Activated T-cell treated with anti-CD3 and anti-CD28 coated beads, Interleukin-2, amount 50 U/mL, for 4 hours (primary cell): ENCODE measurements around the gene DCHS1. TPM values are rescaled to one million over a fixed set of nuclear protein-coding genes. Genes with fewer than 3 reads are reported as not detected.

Source experiments
- ATAC-seq, 2 donors: fragments of 200-7000 bp; cut with Tn5 transposase; one replicate each; pipeline ENCODE4 v1.10.0; 2021
- DNase-seq: peaks from one replicate; pipeline ENCODE4 v3.0.0-alpha.2; 2020
- H3K27me3 Mint-ChIP-seq: one replicate; pipeline ENCODE4 v1.8.0; 2021; ENCODE audit warnings: low read depth, mixed read lengths
- H3K36me3 Mint-ChIP-seq: one replicate; pipeline ENCODE4 v1.8.0; 2022; ENCODE audit warnings: mixed read lengths; ENCODE audit not compliant: insufficient read depth
- H3K4me1 Mint-ChIP-seq: one replicate; pipeline ENCODE4 v1.8.0; 2021; ENCODE audit warnings: low read depth, mixed read lengths
- H3K4me3 Mint-ChIP-seq: one replicate; pipeline ENCODE4 v1.8.0; 2021; ENCODE audit warnings: mild to moderate bottlenecking, moderate library complexity, mixed read lengths
- H3K9me3 Mint-ChIP-seq: one replicate; pipeline ENCODE4 v1.8.0; 2021; ENCODE audit warnings: mixed read lengths
- total RNA-seq, 3 donors: library from RNA; stranded (reverse); gene quantifications; one replicate each; pipeline ENCODE4 v1.2.1, GENCODE V29; 2021

DCHS1 gene
- total RNA-seq, 3 donors from 2014 or later, result 0.28 to 0.40 (median 0.33) TPM

DNA sequence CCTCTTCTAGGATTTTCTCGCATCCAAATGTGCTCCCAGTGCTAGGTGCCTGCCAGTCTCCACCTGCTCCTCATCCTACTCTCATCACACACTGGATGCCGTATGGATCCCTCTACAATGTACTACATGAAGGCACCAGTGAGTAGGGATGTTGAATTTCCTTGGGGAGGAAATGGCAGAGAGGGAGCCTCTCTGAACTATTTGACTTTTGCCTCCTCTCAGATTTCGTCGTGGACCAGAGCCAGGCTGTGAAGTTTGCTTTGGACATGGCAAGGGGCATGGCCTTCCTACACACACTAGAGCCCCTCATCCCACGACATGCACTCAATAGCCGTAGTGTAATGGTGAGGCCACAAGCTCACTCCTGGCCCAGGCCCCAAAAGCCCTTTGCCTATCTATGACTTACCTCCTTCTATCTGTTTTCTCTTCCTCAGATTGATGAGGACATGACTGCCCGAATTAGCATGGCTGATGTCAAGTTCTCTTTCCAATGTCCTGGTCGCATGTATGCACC lies 46.0 kb downstream of the DCHS1 start:
- peaks cover 27% of the 10 kb centered on the region for H3K36me3 Mint-ChIP-seq
- H3K9me3 Mint-ChIP-seq, result no peaks in the 10 kb centered on the region
- ATAC-seq, result no peak
- DNase-seq, result no peak
- H3K4me1 Mint-ChIP-seq, result peaks cover 38% of the 10 kb centered on the region
- H3K4me3 Mint-ChIP-seq, result no peak overlapping the region
- no peaks in the 10 kb centered on the region for H3K27me3 Mint-ChIP-seq

DNA sequence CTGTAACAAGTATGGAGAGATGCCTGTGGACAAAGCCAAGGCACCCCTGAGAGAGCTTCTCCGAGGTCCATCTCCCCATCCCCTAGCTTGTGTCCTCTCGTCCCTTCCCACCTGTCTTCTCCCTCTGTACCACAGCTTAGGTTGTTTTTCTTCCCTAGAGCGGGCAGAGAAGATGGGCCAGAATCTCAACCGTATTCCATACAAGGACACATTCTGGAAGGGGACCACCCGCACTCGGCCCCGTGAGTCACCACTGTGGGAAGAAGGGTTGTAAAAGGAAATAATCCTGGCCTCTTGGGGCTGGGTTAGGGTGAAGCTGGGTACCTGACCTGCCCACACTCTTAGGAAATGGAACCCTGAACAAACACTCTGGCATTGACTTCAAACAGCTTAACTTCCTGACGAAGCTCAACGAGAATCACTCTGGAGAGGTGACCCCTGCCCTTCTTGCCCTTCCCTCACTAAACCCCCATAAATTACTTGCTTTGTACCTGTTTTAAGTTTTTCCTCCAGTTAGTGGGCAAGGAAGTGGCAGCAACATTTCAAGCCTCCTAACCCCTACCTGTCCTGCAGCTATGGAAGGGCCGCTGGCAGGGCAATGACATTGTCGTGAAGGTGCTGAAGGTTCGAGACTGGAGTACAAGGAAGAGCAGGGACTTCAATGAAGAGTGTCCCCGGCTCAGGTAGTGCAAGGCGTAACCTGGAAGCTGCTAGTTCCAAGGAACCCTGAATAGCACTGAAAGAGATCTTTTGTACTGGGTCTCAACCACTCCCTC lies 46.7 kb downstream of the DCHS1 start:
- H3K4me3 Mint-ChIP-seq, result no peak overlapping the region
- no peak for DNase-seq

DNA sequence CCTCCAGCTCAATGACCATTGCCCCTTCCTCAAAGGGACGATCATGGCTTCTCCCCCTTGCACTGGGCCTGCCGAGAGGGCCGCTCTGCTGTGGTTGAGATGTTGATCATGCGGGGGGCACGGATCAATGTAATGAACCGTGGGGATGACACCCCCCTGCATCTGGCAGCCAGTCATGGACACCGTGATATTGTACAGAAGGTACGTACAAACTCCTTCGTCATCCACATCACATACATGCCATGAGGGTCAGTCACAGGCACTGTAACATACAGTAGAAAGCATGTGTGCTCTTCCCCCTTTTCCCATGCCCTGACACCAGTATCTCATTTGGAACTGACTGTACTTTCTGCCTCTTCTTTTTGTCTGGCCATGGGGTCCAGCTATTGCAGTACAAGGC lies 47.6 kb downstream of the DCHS1 start:
- Mint-ChIP-seq H3K4me1 (peaks cover 38% of the 10 kb centered on the region), H3K36me3 (peaks cover 27% of the 10 kb centered on the region), H3K27me3 (no peaks in the 10 kb centered on the region), H3K9me3 (no peaks in the 10 kb centered on the region), H3K4me3 (no peak overlapping the region)
- no peak for ATAC-seq
- no peak for DNase-seq

More for the DNA sequence above, 46.7 kb downstream of the DCHS1 start:
- no peak for ATAC-seq
- Mint-ChIP-seq H3K27me3 (no peaks in the 10 kb centered on the region), H3K36me3 (peaks cover 27% of the 10 kb centered on the region), H3K4me1 (peaks cover 38% of the 10 kb centered on the region), H3K9me3 (no peaks in the 10 kb centered on the region)

DNA sequence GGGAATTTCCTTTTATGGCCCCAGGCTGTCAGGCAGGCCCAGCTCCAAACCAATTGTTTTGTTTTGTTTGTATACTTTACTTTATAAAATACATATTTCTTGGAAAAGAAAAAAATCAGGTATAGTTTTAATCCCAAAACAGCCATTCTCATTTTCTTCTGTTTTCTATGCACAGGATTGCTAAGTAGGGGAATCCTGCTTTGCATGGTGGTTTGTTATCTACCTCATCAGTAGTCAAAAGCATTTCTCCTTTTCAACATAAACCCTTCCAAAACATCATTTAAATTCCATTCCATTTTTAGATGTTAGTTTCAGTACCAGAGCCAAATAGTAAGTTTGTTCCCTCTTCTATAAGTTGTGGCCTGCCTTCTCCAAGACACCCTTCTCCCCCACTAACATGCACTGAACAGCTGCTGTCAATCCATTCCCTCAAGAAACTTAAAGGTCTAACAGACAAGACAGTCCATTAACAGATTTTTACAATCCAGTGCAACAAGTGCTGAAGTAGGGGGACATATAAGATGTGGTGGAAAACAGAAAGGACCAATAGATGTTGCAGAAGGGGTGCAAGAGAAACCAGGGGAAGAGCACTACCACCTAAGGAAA lies 48.3 kb downstream of the DCHS1 start:
- peaks cover 38% of the 10 kb centered on the region for H3K4me1 Mint-ChIP-seq
- no peak overlapping the region for H3K4me3 Mint-ChIP-seq
- DNase-seq (no peak), ATAC-seq (no peak)
- no peaks in the 10 kb centered on the region for H3K9me3 Mint-ChIP-seq
- no peaks in the 10 kb centered on the region for H3K27me3 Mint-ChIP-seq
- peaks cover 27% of the 10 kb centered on the region for H3K36me3 Mint-ChIP-seq

DNA sequence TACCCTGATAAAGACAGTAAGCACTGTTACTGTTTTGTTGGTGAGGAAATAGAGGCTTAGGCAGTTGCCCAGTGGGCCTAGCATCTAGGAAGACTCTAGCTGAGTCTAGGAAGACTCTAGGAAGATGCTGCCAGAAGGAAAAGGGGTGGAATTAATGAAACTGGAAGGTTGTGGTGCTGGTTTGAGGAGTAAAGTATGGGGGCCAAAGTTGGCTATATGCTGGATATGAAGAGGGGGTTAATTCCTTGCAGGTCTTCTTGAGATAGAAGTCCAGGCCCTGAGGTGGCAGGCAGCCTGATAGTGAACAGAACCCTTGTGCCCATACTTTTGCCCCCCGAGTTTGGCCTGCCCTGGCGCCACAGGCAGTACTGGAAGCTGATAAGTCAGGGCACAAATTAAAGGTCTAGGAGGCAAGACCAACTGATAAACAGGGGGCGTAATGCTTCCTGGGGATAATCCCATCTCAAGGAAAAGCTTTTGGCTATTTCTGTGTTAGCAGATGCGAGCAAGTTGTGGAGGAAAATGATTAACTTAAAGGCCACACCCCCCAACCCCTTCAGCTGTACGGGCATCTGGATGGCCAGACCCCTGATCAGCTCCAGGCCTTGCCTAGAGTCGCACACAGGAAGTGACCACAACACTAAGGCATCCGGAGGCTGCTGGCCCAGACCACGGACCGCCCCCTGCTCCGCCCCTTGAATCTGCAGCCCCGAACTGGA lies 49.0 kb downstream of the DCHS1 start:
- no peak for ATAC-seq
- Mint-ChIP-seq H3K4me3 (no peak overlapping the region), H3K36me3 (peaks cover 30% of the 10 kb centered on the region)

DNA sequence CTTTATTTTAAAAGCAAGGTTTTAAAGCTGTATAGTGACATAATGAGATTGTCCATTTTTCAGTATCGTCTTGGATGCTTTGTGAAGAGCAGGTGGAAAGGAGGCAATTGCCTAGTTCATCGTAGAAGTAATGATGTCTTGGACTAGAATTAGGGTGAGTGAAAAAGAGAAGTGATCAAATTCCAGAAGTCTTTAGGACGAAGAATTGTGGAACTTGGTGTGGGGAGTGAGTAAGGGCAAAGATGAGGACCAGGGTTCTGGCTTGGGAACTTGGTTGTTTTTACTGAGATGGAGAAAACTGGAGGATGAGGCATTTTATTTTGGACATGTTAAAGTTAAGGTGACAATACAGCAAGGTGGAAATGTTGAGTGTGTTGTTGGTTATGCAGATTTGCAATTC lies 50.8 kb downstream of the DCHS1 start:
- H3K27me3 Mint-ChIP-seq, result no peaks in the 10 kb centered on the region
- H3K9me3 Mint-ChIP-seq, result no peaks in the 10 kb centered on the region
- DNase-seq, result no peak
- peaks cover 21% of the 10 kb centered on the region for H3K4me1 Mint-ChIP-seq
- ATAC-seq, result no peak
- H3K36me3 Mint-ChIP-seq, result peaks cover 26% of the 10 kb centered on the region
- H3K4me3 Mint-ChIP-seq, result no peak overlapping the region

More for the DNA sequence above, 49.0 kb downstream of the DCHS1 start:
- no peak for DNase-seq
- peaks cover 38% of the 10 kb centered on the region for H3K4me1 Mint-ChIP-seq
- H3K9me3 Mint-ChIP-seq, result no peaks in the 10 kb centered on the region
- no peaks in the 10 kb centered on the region for H3K27me3 Mint-ChIP-seq

DNA sequence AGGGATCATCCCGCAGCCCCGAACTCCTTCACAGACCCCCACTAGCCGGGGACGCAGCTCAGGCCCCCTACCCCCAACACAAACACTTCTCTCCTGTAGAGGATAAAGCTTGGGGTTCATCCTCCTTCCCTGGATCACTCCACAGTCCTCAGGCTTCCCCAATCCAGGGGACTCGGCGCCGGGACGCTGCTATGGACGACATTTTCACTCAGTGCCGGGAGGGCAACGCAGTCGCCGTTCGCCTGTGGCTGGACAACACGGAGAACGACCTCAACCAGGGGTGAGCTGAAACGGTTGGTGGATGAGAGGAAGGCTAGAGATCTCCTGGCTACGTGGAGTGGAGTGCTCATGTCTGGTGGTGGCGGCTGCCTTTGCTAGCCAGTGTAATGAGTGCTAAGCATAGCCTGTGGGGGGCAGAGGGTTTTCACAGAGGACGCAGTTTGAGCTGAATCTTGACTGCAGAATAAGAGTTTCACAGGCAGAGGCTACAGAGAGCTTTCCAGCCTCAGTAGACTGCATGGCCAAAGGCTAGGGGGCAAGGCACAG lies 51.5 kb downstream of the DCHS1 start:
- H3K36me3 Mint-ChIP-seq, result peaks cover 25% of the 10 kb centered on the region
- H3K4me3 Mint-ChIP-seq, result no peak overlapping the region
- peaks cover 20% of the 10 kb centered on the region for H3K4me1 Mint-ChIP-seq
- peak; percentile 45 for DNase-seq
- H3K9me3 Mint-ChIP-seq, result no peaks in the 10 kb centered on the region
- H3K27me3 Mint-ChIP-seq, result no peaks in the 10 kb centered on the region
- peak; percentile 46 to 49 for ATAC-seq

DNA sequence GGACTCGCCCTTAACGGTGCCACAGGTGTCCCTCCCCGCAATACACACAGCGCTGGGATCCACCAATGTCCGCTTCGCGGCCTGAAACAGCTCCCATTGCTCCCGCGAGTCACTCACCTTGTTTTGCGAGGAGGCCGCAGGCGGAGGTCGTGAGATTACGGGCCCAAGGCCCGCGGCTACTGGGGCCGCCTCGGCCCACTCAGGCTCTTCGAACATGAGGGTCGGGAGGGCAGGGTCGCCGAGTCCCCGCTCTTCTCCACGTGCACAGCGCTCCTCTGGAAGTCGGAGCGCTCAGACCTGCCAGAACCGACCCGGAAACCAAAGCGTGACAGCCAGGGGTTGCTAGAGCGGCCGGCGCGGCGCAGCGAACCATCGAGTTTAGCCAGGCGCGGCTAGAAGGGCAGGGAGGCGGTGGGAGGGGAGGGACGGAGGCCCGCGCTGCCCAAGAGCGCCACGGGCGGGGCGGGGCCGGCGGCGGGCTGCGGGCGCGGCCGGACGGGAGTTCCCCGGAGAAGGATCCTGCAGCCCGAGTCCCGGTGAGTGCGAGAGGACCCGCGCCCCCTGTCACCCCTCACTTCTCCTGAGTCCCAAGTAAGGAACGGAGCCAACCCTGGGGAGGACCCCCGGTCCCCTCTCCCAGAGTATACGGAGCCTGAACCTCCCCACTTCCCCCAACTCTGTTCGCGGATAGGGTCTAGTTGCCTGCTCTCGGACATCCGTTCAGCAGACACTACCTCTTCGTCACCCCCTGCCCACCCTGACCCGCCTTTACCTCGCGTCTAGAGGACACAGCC lies 52.1 kb downstream of the DCHS1 start, which contains the start of the genes ILK and RRP8:
Gene ILK, plus strand, starts transcription at position 488 of the 794 bp plus-strand sequence. CDS start 498 bp downstream, outside the sequence.
Gene RRP8, minus strand, starts transcription at position 330 of the 794 bp plus-strand sequence. Its CDS starts 114 bp downstream, at position 216.
- peaks cover 27% of the 10 kb centered on the region for H3K36me3 Mint-ChIP-seq
- H3K4me1 Mint-ChIP-seq, result peaks cover 18% of the 10 kb centered on the region
- no peaks in the 10 kb centered on the region for H3K27me3 Mint-ChIP-seq
- DNase-seq (peak; percentile 79), ATAC-seq (peak; percentile 86 to 87)
- no peaks in the 10 kb centered on the region for H3K9me3 Mint-ChIP-seq
- H3K4me3 Mint-ChIP-seq, result no peak within 1 kb of the TSS

DNA sequence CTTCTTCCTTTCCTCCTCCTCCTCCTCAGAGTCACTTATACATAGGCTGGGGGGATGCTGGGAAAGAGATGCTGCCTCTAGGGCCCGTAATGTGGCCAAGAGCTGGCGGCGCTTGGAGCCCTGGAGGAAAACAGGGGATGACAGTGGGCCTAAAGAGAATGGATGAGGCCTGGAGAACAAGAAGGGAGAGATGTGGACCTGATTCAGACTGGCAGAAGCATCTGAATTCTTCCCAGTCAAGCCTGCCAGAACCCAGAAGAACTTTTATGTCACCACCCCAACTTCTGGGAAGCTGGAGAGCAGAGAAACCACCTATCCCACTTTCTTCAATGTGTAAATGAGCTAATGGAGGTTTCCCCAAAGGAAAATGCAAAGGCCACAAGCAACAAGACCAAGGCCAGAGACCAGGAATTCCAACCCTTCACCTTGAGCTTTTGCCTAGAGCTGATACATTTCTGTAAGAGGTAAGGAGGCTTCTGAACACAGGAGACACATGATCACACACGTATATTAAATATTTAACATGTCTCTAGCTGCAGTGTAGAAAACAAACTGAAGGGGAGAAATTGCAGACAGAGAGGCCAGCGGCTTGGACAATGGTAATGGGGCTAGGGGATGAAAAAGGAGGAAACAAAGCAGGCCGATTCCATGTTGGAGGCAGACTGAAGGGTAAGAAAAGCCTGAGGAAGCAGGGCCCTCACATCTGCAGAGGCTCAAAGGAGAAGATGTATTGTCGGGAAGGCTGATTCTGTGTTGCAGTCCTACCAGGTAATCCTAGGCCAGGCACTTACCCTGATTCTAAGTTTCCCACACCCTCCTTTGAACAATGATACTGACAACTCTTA lies 53.3 kb downstream of the DCHS1 start:
- H3K36me3 Mint-ChIP-seq, result peaks cover 29% of the 10 kb centered on the region
- H3K9me3 Mint-ChIP-seq, result no peaks in the 10 kb centered on the region
- no peak overlapping the region for H3K4me3 Mint-ChIP-seq
- H3K4me1 Mint-ChIP-seq, result peaks cover 15% of the 10 kb centered on the region
- DNase-seq (no peak), ATAC-seq (no peak)
- H3K27me3 Mint-ChIP-seq, result no peaks in the 10 kb centered on the region

DNA sequence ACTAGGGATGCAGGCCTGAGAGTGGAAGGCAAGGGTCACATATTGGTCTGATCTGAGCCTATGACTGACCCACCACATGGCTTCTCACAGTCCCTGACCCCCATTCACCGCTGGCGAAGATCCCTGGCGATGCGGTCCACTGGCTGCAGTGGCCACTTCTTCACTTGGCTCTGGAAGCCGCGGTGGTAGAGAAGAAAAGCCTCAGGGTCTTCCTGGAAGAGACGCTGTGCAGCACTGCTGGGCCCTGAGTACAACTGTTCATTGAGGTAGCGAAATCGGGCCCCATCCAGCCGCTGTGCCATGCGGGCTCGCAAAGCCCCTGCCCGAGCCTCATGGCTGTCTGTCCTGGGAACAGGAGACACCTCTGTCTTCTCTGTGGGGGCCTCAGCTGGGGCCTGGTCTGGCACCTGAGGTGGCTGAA lies 54.6 kb downstream of the DCHS1 start:
- Mint-ChIP-seq H3K9me3 (no peaks in the 10 kb centered on the region), H3K4me3 (peak overlapping the region; percentile 44), H3K36me3 (peaks cover 34% of the 10 kb centered on the region), H3K4me1 (peaks cover 13% of the 10 kb centered on the region), H3K27me3 (no peaks in the 10 kb centered on the region)
- no peak for ATAC-seq
- no peak for DNase-seq

DNA sequence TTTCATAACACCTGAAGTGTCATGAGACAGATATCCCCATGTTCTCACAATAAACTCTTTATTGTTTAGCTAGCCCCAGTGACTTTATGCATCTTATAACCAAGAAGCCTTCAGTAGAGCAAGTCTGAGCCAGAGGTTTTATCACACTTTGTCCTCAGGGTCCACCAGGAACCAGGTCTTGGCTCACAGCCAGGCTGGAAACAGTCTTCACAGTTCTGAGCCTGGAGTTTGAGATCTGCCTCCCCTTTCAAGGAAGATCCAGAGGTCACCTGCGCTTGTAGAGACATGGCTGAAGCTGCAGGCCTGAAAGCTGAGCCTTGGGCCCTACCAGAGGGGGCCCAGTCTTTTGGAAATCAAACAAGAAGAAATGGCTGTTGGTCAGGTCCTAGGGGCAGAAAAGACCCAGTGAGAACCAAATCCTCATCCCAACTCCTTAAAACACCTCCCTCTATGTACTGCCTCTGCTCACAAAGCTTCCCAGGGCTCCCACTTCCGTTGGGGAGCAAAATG lies 55.7 kb downstream of the DCHS1 start:
- no peak for ATAC-seq
- peaks cover 36% of the 10 kb centered on the region for H3K36me3 Mint-ChIP-seq
- H3K4me3 Mint-ChIP-seq, result no peak overlapping the region
- H3K27me3 Mint-ChIP-seq, result no peaks in the 10 kb centered on the region
- no peaks in the 10 kb centered on the region for H3K9me3 Mint-ChIP-seq
- no peak for DNase-seq
- peaks cover 13% of the 10 kb centered on the region for H3K4me1 Mint-ChIP-seq

DNA sequence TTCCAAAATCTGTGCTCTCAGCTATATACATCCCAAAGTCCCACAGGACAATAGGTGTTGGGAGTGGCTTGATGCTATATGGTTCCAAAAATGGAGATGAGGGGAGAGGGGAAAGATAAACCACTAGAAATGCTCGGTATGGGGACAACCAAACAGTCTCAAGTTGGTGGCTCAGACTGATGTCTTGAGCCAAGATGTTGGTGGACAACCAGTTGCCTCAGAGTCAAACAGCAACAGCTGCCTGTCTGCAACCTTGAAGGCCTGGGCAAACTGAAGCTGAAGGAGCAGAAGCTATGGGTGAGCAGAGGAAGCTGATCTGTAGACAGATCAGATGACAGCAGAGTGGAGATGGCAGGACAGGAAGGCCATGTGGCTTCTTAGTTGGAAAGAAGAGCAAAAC lies 56.2 kb downstream of the DCHS1 start:
- H3K4me3 Mint-ChIP-seq, result no peak overlapping the region
- no peaks in the 10 kb centered on the region for H3K9me3 Mint-ChIP-seq
- peaks cover 39% of the 10 kb centered on the region for H3K36me3 Mint-ChIP-seq
- DNase-seq, result no peak
- ATAC-seq, result no peak
- H3K27me3 Mint-ChIP-seq, result no peaks in the 10 kb centered on the region
- peaks cover 13% of the 10 kb centered on the region for H3K4me1 Mint-ChIP-seq

DNA sequence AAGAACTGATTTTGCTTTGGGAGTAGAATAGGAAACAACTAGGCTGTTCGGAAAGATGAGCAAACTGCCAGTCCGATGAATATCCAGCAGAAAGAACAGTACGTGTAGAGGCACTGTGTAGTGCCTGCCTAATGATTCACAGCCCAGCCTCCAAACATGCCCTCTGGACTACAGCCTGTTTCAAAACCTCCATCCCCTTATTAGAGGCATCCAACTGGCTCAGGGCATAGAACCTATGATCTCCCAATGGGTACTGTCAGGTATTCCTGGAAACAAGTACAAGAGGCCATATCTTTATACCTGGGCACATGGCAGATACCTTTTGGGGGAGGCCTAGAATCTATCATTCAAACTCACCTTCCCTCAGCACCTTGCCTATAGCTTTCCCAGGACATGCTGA lies 57.1 kb downstream of the DCHS1 start:
- H3K4me1 Mint-ChIP-seq, result peaks cover 22% of the 10 kb centered on the region
- ATAC-seq (no peak), DNase-seq (no peak)
- H3K36me3 Mint-ChIP-seq, result peaks cover 45% of the 10 kb centered on the region
- H3K27me3 Mint-ChIP-seq, result no peaks in the 10 kb centered on the region
- no peak overlapping the region for H3K4me3 Mint-ChIP-seq
- H3K9me3 Mint-ChIP-seq, result no peaks in the 10 kb centered on the region
